Measurements from ENCODE around the gene ABLIM1.

Gene ABLIM1

DNA sequence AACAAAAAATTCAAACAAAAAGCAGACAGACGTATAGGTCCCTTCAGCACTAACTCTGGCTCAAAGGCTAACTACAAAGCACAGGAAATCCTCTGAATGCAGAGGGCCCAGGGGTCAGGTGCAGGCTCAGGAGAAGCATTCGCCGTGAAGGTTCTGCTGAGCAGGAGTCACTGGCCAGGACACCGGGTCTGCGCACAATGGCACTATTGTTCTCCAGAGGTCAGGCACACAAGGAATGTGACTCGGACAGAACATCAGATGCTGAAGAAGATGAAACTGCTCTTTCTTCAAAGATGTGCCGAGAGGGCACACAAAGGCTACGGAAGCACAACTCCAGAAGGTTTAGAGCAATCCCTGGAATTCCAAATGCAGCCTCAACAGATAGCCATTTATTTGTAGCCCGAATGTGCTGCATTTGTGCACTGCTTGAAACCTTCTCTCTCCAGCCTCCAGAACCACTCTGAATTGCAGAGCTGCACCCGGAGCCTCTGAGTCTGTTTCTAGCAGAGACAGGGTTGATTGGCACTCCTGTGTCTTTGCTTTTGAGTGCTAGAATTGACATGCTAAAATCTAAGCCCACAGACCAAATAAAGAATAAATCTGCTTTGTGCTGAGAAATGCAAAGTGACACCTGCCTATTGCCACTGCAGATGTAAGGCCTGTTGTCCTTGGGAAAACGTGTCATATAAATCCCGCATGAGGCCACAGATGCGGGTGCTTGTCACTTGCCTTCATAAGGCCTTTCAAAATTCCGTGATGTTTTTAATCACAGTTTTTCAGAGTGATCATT, 168.4 kb downstream of the ABLIM1 start:
- TF ChIP-seq, protein P1, sequence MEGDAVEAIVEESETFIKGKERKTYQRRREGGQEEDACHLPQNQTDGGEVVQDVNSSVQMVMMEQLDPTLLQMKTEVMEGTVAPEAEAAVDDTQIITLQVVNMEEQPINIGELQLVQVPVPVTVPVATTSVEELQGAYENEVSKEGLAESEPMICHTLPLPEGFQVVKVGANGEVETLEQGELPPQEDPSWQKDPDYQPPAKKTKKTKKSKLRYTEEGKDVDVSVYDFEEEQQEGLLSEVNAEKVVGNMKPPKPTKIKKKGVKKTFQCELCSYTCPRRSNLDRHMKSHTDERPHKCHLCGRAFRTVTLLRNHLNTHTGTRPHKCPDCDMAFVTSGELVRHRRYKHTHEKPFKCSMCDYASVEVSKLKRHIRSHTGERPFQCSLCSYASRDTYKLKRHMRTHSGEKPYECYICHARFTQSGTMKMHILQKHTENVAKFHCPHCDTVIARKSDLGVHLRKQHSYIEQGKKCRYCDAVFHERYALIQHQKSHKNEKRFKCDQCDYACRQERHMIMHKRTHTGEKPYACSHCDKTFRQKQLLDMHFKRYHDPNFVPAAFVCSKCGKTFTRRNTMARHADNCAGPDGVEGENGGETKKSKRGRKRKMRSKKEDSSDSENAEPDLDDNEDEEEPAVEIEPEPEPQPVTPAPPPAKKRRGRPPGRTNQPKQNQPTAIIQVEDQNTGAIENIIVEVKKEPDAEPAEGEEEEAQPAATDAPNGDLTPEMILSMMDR (IDR thresholded peaks at IDR 0.05) = no peak

DNA sequence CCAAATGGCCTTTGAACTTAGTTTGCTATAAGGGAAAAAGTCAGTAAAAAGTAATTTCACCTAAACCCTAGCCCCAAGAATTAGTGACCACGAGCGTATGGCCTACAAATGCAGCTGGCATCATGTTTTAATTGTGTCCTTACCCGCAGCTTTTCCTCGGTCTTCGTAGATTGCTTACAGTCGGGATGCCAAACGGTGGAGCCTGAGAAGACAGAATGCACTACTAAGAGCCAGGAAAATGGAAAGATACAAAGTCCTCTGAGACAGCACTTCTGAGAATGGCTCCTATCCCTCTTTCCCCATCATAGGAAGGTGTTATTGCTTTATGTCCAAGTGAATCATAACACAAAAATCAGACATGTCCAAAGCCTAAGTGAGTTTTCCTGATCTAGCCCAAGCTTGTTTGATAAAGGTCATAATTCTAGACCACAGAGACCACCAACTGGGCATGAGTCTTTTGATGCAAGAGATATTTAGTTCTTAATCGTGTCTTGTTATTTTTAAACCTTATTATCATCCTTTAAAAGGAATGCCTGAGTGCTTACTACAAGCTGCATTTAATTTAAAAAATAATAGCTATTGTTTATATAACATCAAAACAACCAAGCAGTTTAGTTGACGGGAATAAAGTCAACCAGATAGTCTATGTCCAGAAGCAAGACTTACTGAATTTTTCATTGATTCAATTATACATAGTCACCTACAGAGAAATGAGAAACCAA, 170.1 kb downstream of the ABLIM1 start:
- TF ChIP-seq, protein P1 (IDR thresholded peaks at IDR 0.05) = no peak

DNA sequence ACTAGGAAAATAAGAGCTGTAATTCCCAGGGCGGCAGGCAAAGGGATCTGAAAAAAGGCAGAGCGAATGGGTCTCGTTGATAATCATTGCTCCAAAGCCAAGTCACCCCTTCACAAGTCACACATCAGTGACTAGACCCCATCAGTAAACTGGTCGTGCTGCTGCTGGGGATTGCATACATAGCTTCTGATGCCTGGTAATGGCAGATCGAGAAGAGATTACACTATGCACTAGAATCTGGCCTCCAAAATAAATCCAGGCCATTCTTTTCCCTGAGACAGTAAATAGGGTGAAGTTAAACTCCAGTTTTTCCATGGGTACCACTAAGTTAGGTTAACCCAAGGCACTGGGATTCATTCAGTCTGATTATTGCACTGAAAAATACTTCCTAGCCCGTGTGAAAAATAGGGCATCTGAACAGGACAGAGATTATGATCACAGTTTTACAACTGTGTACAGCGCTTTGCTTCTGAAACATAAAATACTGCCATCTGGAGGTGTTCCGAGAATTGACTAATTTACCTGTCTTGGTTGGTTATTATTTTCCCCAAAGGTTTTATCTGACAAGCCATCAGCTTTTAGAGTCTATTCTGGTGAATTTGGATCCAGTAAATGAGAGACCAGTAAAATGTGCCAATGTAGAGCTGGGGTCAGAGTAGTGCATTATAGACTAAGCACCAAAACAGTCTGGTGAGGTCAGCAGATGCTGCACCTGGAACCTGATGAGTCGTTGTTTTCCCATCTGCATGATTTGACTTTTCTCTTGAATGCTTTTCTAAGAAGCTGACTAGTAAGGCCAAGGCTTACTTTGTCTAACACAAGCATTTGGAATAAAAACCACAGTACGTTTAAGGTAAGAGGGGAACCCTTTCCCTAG, 170.9 kb downstream of the ABLIM1 start:
- TF ChIP-seq, protein P1 (IDR thresholded peaks at IDR 0.05) = peak; percentile 59

DNA sequence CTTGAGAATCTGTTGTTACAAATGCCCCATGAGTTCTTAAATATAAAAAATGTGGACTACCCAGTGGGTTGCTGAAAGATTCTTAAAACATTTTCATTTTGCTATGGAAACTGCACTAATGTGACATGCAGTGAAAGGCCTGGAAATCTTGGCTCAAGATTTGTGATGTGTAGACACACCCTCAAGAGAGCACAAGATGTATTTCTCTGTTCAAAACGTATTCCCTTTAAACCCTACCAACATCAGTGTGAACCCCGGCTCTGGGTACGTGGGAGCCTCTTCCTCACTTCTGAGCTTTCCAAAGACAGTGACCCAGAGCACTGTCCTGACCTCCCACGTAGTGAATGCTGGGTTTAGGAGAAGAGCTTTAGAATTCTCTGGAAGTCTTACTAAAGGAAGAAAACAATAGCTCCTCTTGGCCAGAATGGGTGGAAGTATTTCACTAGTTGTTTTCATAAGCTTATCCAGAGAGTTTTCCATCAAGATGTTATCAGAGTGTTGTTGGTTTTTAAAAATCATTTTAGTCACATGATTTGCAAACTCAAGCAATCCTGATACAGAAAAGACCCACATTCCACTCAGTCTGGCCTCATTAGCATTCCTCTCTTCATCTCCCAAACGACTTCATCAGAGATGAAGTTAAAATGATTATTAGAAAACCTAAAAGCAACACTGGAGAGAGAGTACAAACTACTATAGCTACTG, 172.2 kb downstream of the ABLIM1 start:
- TF ChIP-seq, protein P1 (IDR thresholded peaks at IDR 0.05) = no peak

DNA sequence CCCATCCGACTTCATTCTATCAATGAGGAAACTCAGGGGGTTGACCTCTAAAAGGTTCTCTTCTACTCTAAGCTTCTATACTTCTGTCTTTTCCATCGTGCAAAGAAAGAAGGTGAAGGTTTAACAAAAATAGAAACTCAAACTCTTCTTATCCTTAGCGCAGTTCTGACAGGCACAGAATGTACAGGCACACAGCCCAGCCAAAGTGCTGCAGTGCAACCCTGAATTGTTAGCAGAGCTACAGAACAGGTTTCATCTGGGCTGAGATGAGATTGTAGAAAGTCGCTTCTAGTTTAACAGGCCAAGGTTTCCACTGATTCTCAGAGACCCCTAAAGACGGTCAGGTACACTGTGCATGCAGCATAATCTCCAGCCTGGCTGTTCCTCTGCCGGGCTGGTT, 174.5 kb downstream of the ABLIM1 start:
- TF ChIP-seq, protein P1 (IDR thresholded peaks at IDR 0.05) = no peak

DNA sequence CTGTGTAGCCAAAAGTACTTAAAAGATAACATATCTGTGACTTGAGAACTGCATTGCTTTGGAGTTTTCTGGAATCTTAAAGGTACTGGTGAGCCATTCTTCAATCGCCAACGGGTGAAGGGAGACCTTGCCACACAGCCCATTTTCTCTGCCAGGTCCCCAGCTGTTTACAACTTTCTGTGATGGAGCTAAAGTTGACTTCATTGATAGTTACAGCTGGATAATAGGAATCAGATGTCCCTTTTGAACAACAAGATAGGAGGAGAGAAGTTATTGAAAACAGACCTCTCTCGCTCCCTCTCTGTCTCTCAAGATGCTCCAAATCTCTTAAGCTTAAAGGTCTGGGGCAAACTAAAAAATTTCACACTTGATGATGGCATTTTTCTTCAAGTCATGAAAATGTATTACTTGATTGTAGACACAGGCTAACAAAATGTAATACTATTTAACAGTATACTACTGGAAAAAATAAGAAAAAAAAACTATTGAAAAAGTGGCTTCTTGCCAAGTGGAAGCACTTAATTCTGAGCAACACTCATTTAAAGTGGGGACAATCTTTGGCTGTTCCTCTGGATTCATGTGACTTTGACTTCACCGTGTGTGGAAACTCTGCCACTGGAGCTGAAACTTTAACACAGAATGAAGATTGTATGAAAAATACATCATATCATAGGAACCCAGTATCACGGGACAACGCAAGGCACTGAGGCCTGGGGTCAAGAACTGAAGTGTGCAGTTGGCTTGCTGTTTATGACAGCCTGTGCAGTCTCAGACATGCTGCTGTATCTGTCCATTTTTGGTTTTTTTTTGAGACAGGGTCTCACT, 175.4 kb downstream of the ABLIM1 start:
- TF ChIP-seq, protein P1 (IDR thresholded peaks at IDR 0.05) = no peak

Data from LNCAP (cell line).